Ovary (tissue), 9 donors: Measurements from ENCODE around the gene TTC3. TPM values are rescaled to one million over a fixed set of nuclear protein-coding genes. Genes with fewer than 3 reads are reported as not detected.

ENCODE experiments used
- DNase-seq, 5 donors: peaks; one replicate each; pipeline ENCODE4 v3.0.0-alpha.2; 2019 to 2020
- H3K27ac ChIP-seq, 2 donors: fragments of 200-600 bp; one replicate each; pipeline versions ENCODE4 v1.5.1 to v1.8.0; 2019 to 2022
- H3K27me3 ChIP-seq: fragments of 200-600 bp; one replicate; pipeline ENCODE4 v1.8.0; 2022
- H3K36me3 ChIP-seq: fragments of 200-600 bp; sonication (generic); one replicate; pipeline ENCODE4 v1.5.1; 2019
- H3K4me1 ChIP-seq: one replicate; pipeline ENCODE4 v1.8.1; 2013; ENCODE audit warnings: mild to moderate bottlenecking, moderate library complexity; ENCODE audit not compliant: insufficient read depth
- H3K4me3 ChIP-seq: fragments of 200-600 bp; sonication (generic); one replicate; pipeline ENCODE4 v1.5.1; 2017
- H3K9me3 ChIP-seq, 2 donors: fragments of 200-600 bp in 1 of 2; sonication (generic) in 1 of 2; one replicate each; pipeline versions ENCODE4 v1.5.1 to v1.8.1; 2013 to 2019; ENCODE audit warnings: mild to moderate bottlenecking in 1 of 2, moderate library complexity in 1 of 2
- EP300 ChIP-seq: sonication (generic); formaldehyde crosslinking; IDR thresholded peaks from one replicate; pipeline ENCODE4 v1.6.1; 2017; ENCODE audit warnings: antibody characterized with exemption
- POLR2A ChIP-seq: fragments of 450-650 bp; IDR thresholded peaks from one replicate; pipeline ENCODE4 v1.6.1; 2017; ENCODE audit warnings: antibody characterized with exemption, mild to moderate bottlenecking, moderate library complexity
- WGBS, 3 donors: extraction: QIAGEN DNeasy Blood & Tissue Kit in 1 of 3; methylation state at CpG; one replicate each; pipeline versions ENCODE4 v1.1.5 to v1.1.7; 2013 to 2017; 5-methylcytosine and 5-hydroxymethylcytosine counted together
- intact Hi-C, 4 donors: fragments of 100-400 bp; cut with DNase I; formaldehyde crosslinking; loops; one replicate each; pipeline versions ENCODE4 v1.11.0 to v1.15.1; 2022 to 2023
- polyA plus RNA-seq, 2 donors: library from polyadenylated mRNA; stranded (reverse); fragments of 200-250 nt in 1 of 2; fragments of 350-450 nt in 1 of 2; fragmentation: Illumina TruSeq in 1 of 2; extraction: RNeasy Lipid Tissue Mini Kit (QIAGEN cat#74804) in 1 of 2; gene quantifications; one replicate each; pipeline ENCODE4 v1.2.3, GENCODE V29; 2013 to 2014
- total RNA-seq, 7 donors: library from RNA; depleted of rRNA in 2 of 7; stranded (reverse); fragments of >200 nt in 2 of 7; fragmentation: NEBNext Ultra II Directional in 3 of 7; extraction: Animal tissue kit (Norgen Biotek cat#: 25700) in 3 of 7; gene quantifications; one replicate each; pipeline versions ENCODE4 v1.1.0 to v1.2.4, GENCODE V29; 2016 to 2023
- TF ChIP-seq, protein P1 (sequence below), 3 donors: fragments of 450-650 bp in 2 of 3; fragments of 200-600 bp in 1 of 3; IDR thresholded peaks; one replicate each; pipeline versions ENCODE4 v1.5.1 to v1.8.0; 2016 to 2022; ENCODE audit warnings: antibody characterized with exemption in 3 of 3, mild to moderate bottlenecking in 1 of 3
- donor health status: DM: no; HTN: no; CAD: no; lungs with moderate emphysema.
- donor health status: DM: no; HTN: no; CAD: no.
- donor health status: Bipolar disorder and iron deficiency.
- donor health status: DM: yes; HTN: yes; CAD: no.
- donor health status: DM: no; HTN: no; CAD: no.
- donor health status: DM: yes; HTN: yes; CAD: no.

TTC3 gene
- total and polyA plus RNA-seq, 9 donors, result 58.2 to 192 (median 155) TPM

DNA sequence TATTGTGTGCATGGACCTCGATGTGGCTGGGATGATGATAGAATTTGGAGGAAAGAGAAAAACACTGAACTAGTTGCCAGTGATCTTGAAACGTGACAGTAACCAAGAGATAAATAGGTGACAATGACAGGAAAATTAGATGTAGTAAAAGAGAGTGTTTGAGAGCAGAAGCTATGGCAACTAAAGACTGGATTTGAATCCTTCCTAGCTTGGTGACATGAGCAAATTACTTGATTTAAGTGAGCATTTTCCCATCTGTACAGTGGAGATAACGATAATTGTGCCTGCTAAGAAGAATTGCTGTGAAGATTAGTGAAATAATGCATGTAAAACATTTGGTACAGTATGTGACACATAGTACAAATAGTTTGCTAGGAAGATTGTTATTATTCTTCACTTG is 12.7 kb downstream of the TTC3 start:
- TF ChIP-seq EP300, result no peak
- TF ChIP-seq POLR2A, result no peak
- TF ChIP-seq, protein P1, sequence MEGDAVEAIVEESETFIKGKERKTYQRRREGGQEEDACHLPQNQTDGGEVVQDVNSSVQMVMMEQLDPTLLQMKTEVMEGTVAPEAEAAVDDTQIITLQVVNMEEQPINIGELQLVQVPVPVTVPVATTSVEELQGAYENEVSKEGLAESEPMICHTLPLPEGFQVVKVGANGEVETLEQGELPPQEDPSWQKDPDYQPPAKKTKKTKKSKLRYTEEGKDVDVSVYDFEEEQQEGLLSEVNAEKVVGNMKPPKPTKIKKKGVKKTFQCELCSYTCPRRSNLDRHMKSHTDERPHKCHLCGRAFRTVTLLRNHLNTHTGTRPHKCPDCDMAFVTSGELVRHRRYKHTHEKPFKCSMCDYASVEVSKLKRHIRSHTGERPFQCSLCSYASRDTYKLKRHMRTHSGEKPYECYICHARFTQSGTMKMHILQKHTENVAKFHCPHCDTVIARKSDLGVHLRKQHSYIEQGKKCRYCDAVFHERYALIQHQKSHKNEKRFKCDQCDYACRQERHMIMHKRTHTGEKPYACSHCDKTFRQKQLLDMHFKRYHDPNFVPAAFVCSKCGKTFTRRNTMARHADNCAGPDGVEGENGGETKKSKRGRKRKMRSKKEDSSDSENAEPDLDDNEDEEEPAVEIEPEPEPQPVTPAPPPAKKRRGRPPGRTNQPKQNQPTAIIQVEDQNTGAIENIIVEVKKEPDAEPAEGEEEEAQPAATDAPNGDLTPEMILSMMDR (IDR thresholded peaks at IDR 0.05), result no peak
- no peak for DNase-seq
- Histone ChIP-seq H3K4me3 (no peak overlapping the region), H3K9me3 (no peaks in the 10 kb centered on the region), H3K36me3 (no peaks in the 10 kb centered on the region), H3K4me1 (peaks cover 8% of the 10 kb centered on the region), H3K27ac (no peak overlapping the region), H3K27me3 (no peaks in the 10 kb centered on the region)
- 79 to 91% (median 83%) methylated on average over 3 of the region's 3 CpGs for WGBS, 3 donors
- intact Hi-C loops, result no loop called here

DNA sequence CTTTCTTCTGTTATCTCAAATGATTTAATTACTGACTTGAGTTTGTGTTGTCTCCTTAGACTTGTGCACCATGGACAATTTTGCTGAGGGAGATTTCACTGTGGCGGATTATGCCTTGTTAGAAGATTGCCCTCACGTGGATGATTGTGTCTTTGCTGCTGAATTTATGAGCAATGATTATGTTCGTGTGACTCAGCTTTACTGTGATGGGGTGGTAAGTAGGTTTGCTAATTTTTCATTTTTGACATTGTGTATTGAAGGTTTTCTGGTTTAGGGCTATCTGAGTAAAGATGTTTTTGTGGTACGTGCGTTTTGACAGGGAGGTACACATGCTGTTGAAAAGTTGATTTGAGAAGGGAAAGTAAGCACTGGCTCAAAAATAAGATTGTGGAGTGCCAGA is 14.1 kb downstream of the TTC3 start:
- Histone ChIP-seq H3K4me1 (peaks cover 8% of the 10 kb centered on the region), H3K9me3 (no peaks in the 10 kb centered on the region), H3K27ac (no peak overlapping the region), H3K4me3 (no peak overlapping the region), H3K27me3 (no peaks in the 10 kb centered on the region), H3K36me3 (no peaks in the 10 kb centered on the region)
- WGBS, 3 donors, result 40 to 51% (median 43%) methylated on average over 5 of the region's 5 CpGs
- no peak for DNase-seq
- intact Hi-C loops, result no loop called here
- TF ChIP-seq POLR2A, result no peak
- TF ChIP-seq, protein P1 (IDR thresholded peaks at IDR 0.05), result peak in 1 of 3 donors; percentile 13
- TF ChIP-seq EP300, result no peak

DNA sequence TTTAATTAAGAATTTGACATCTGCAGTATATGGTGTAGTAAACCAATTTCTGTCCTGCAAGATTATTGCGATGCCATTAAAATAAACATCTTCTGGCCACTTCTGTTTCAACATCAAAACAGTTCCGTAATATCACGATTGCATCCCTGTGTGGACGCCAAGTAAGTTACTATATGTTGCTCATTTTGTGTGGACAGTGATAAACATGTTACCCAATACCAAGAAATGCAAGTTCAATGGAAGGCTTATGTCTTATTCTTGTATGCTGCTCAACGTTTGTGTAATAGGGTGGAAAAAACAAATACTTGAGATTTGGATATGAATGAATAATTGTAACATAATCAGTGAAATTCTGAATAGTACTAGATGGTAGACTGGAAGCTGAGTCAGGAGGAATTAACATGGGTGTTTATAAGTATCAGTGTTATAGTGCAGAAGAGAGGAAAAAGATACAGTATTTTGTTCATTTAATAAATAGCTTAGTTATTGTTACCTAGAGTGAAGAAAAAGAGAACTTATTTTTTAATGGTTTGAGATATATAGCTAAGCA is 15.2 kb downstream of the TTC3 start:
- H3K27ac ChIP-seq, result no peak overlapping the region
- no peak for TF ChIP-seq POLR2A
- TF ChIP-seq, protein P1 (IDR thresholded peaks at IDR 0.05), result no peak
- TF ChIP-seq EP300, result no peak
- WGBS, 3 donors, result 66 to 74% (median 67%) methylated on average over 5 of the region's 5 CpGs
- no peak for DNase-seq
- H3K4me3 ChIP-seq, result no peak overlapping the region
- H3K4me1 ChIP-seq, result peaks cover 4% of the 10 kb centered on the region
- intact Hi-C loops, result no loop called here
- no peaks in the 10 kb centered on the region for H3K36me3 ChIP-seq
- H3K27me3 ChIP-seq, result no peaks in the 10 kb centered on the region
- H3K9me3 ChIP-seq, result no peaks in the 10 kb centered on the region

DNA sequence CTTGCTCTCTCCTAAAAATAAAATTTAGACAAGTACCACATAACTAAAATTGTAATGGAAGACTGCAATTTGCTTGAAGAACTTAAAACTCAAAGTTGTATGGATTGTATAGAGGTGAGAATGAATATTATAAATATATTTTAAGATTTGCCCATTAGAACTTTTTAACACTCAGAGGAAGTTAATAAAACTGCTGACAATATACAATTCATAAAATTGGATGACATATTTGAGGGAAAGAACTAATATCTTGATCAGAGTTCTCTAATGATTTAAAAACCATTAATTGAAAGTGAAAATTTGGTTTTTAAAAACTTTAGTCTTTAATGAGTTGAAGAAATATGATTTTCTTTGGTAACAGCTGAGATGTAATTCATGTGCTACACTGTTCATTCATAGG is 20.9 kb downstream of the TTC3 start:
- no peak for TF ChIP-seq POLR2A
- Histone ChIP-seq H3K27ac (no peak overlapping the region), H3K4me1 (no peaks in the 10 kb centered on the region), H3K27me3 (no peaks in the 10 kb centered on the region), H3K4me3 (no peak overlapping the region), H3K36me3 (no peaks in the 10 kb centered on the region), H3K9me3 (no peaks in the 10 kb centered on the region)
- no peak for DNase-seq
- intact Hi-C loops, result no loop called here

DNA sequence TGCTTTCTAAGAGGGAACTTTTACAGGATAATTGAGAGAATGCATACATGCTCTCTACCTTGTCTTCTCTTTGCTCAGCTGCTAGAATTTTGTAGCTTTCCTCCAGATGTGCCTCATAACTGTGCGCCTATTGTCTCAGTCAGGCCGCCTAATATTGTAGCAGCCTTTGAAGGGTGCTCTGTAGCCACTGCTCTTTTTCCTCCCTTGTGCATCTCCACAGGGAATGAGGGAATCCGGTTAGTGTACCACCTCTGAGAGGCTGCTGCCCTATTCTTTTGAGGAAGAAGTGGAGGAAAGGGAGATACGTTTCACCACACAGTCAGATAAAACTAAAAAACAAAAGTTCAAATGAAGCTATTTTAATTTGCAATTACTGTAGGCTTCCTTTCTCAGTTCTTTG is 22.8 kb downstream of the TTC3 start:
- Histone ChIP-seq H3K27ac (no peak overlapping the region), H3K27me3 (no peaks in the 10 kb centered on the region), H3K9me3 (no peaks in the 10 kb centered on the region), H3K4me1 (no peaks in the 10 kb centered on the region), H3K4me3 (no peak overlapping the region), H3K36me3 (no peaks in the 10 kb centered on the region)
- TF ChIP-seq, protein P1 (IDR thresholded peaks at IDR 0.05), result no peak
- no peak for TF ChIP-seq POLR2A
- no peak for TF ChIP-seq EP300
- intact Hi-C loops, result loop anchor here in 1 of 4 donors (5.0 kb wide), 1 partner anchor 664 kb away; no protein-coding TSS in a partner anchor
- 87 to 95% (median 89%) methylated on average over 4 of the region's 4 CpGs for WGBS, 3 donors
- no peak for DNase-seq
